HepG2 (cell line): ENCODE results near the gene ATAD3C. TPM values are rescaled to one million over a fixed set of nuclear protein-coding genes. Genes with fewer than 3 reads are reported as not detected.

ENCODE experiments used
- CTCF ChIP-seq: sonication (generic); formaldehyde crosslinking; IDR thresholded peaks from 2 replicates; pipeline ENCODE4 v1.5.0; 2020; ENCODE audit warnings: mild to moderate bottlenecking, missing genetic modification reagents, moderate library complexity
- GATA4 ChIP-seq: sonication (generic); IDR thresholded peaks from 2 replicates; pipeline ENCODE4 v1.6.1; 2016; ENCODE audit warnings: antibody characterized with exemption, low read depth, borderline replicate concordance
- GLMP ChIP-seq: sonication (generic); formaldehyde crosslinking; IDR thresholded peaks from 2 replicates; pipeline ENCODE4 v1.9.0; 2021; ENCODE audit warnings: missing genetic modification reagents, mild to moderate bottlenecking, borderline replicate concordance
- RXRB ChIP-seq: IDR thresholded peaks from 2 replicates; pipeline ENCODE4 v1.6.1; 2016; ENCODE audit warnings: borderline replicate concordance, missing genetic modification reagents, missing compliant biosample characterization
- SAP130 ChIP-seq: IDR thresholded peaks from 2 replicates; pipeline ENCODE4 v1.6.1; 2016; ENCODE audit warnings: low read depth
- SOX13 ChIP-seq, 3 experiments: fragments of 450-650 bp in 1 of 3; sonication (generic) in 1 of 3; formaldehyde crosslinking in 1 of 3; IDR thresholded peaks in 2 of 3; conservative IDR thresholded peaks in 1 of 3; 2 replicates each; pipeline versions ENCODE4 v1.5.0 to v1.6.1; 2016 to 2020; ENCODE audit warnings: antibody characterized with exemption in 1 of 3, mild to moderate bottlenecking in 1 of 3, missing compliant biosample characterization in 1 of 3, missing genetic modification reagents in 1 of 3, moderate library complexity in 1 of 3
- SUZ12 ChIP-seq: fragments of 150-350 bp; IDR thresholded peaks from 2 replicates; pipeline ENCODE4 v1.6.1; 2014; ENCODE audit warnings: low read depth, low read length
- TFAP4 ChIP-seq: sonication (generic); IDR thresholded peaks from 2 replicates; pipeline ENCODE4 v1.6.1; 2016; ENCODE audit warnings: low read depth, borderline replicate concordance
- TP53 ChIP-seq: sonication (generic); formaldehyde crosslinking; conservative IDR thresholded peaks from 2 replicates; pipeline ENCODE4 v1.4.0; 2020; ENCODE audit warnings: missing genetic modification reagents
- ZNF350 ChIP-seq: sonication (generic); formaldehyde crosslinking; IDR thresholded peaks from 2 replicates; pipeline ENCODE4 v1.4.0; 2020; ENCODE audit warnings: mild to moderate bottlenecking, low read depth, missing genetic modification reagents, borderline replicate concordance
- ZNF501 ChIP-seq: sonication (generic); formaldehyde crosslinking; IDR thresholded peaks from 2 replicates; pipeline ENCODE4 v1.5.1; 2020; ENCODE audit warnings: mild to moderate bottlenecking, moderate library complexity, missing genetic modification reagents
- ZNF572 ChIP-seq: sonication (generic); formaldehyde crosslinking; IDR thresholded peaks from 2 replicates; pipeline ENCODE4 v1.5.1; 2020; ENCODE audit warnings: mild to moderate bottlenecking, missing genetic modification reagents
- ZNF580 ChIP-seq: IDR thresholded peaks from 2 replicates; pipeline ENCODE4 v1.6.1; 2016; ENCODE audit warnings: low read depth, borderline replicate concordance
- ZNF605 ChIP-seq: sonication (generic); formaldehyde crosslinking; IDR thresholded peaks from 2 replicates; pipeline ENCODE4 v1.8.0; 2022; ENCODE audit warnings: mild to moderate bottlenecking, missing genetic modification reagents
- ZNF770 ChIP-seq: sonication (generic); formaldehyde crosslinking; IDR thresholded peaks from 2 replicates; pipeline ENCODE4 v1.5.0; 2020; ENCODE audit warnings: mild to moderate bottlenecking, missing genetic modification reagents
- ZNF83 ChIP-seq: sonication (generic); formaldehyde crosslinking; IDR thresholded peaks from 2 replicates; pipeline ENCODE4 v1.4.0; 2020; ENCODE audit warnings: missing genetic modification reagents, mild to moderate bottlenecking, borderline replicate concordance
- polyA plus RNA-seq, 8 experiments: library from polyadenylated mRNA; depleted of rRNA in 3 of 8; stranded (reverse) in 7 of 8; unstranded in 1 of 8; fragments of >200 nt; fragmentation: Illumina TruSeq in 4 of 8; extraction: Trizol in 4 of 8; gene quantifications; 2 replicates each; pipeline versions ENCODE4 v1.2.1 to v1.2.3, GENCODE V29; 2011 to 2016; ENCODE audit warnings: low read depth in 4 of 8, missing spikeins in 1 of 8, mixed read lengths in 1 of 8; ENCODE audit not compliant: insufficient read depth in 1 of 8
- total RNA-seq, 5 experiments: library from RNA; depleted of rRNA; stranded (reverse); fragments of >200 nt; fragmentation: Illumina TruSeq; extraction: Trizol; gene quantifications; 2 replicates each; pipeline ENCODE4 v1.2.3, GENCODE V29; 2016; ENCODE audit warnings: low read depth in 1 of 5
- TF ChIP-seq, protein P1 (sequence below): IDR thresholded peaks from 2 replicates; pipeline ENCODE4 v1.6.1; 2012; ENCODE audit warnings: inconsistent platforms
- TF ChIP-seq, protein P2 (sequence below): sonication (generic); formaldehyde crosslinking; conservative IDR thresholded peaks from 2 replicates; pipeline ENCODE4 v1.8.1; 2023; ENCODE audit warnings: missing genetic modification reagents
- TF ChIP-seq, protein P3 (sequence below): sonication (generic); formaldehyde crosslinking; IDR thresholded peaks from 2 replicates; pipeline ENCODE4 v1.8.0; 2022; ENCODE audit warnings: mild to moderate bottlenecking, missing genetic modification reagents; ENCODE audit not compliant: insufficient replicate concordance

Gene ATAD3C
- total and polyA plus RNA-seq, 2 of the 13 experiments (the other 11 are each of a cell fraction or from before 2014, with no cell fraction given), result 2.4 to 3.2 TPM

GRCh38 chr1:1437904-1438376 is 11.5 kb upstream of the ATAD3C start (continued):
- TF ChIP-seq ZNF501 (CRISPR knock-in tag), result 0 out of 2 replicates have a peak, but pooled peaks have one; percentile 47
- peak; percentile 84 for TF ChIP-seq CTCF (CRISPR knock-in tag)
- TF ChIP-seq, protein P1, sequence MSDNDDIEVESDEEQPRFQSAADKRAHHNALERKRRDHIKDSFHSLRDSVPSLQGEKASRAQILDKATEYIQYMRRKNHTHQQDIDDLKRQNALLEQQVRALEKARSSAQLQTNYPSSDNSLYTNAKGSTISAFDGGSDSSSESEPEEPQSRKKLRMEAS, result no peak
- TF ChIP-seq ZNF580, result no peak; the same call in 1 of the 2 replicates
- no peak for TF ChIP-seq GLMP (CRISPR knock-in tag)
- TF ChIP-seq GATA4, result peak; percentile 56; the same call in 1 of the 2 replicates
- peak; percentile 93 for TF ChIP-seq SAP130 (CRISPR knock-in tag)
- peak; percentile 72 for TF ChIP-seq ZNF350
- TF ChIP-seq, protein P2, sequence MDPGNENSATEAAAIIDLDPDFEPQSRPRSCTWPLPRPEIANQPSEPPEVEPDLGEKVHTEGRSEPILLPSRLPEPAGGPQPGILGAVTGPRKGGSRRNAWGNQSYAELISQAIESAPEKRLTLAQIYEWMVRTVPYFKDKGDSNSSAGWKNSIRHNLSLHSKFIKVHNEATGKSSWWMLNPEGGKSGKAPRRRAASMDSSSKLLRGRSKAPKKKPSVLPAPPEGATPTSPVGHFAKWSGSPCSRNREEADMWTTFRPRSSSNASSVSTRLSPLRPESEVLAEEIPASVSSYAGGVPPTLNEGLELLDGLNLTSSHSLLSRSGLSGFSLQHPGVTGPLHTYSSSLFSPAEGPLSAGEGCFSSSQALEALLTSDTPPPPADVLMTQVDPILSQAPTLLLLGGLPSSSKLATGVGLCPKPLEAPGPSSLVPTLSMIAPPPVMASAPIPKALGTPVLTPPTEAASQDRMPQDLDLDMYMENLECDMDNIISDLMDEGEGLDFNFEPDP (CRISPR knock-in tag), result no peak
- TF ChIP-seq ZNF572 (CRISPR knock-in tag), result peak; percentile 20; the same call in 1 of the 2 replicates
- no peak for TF ChIP-seq ZNF605 (CRISPR knock-in tag)
- TF ChIP-seq, protein P3, sequence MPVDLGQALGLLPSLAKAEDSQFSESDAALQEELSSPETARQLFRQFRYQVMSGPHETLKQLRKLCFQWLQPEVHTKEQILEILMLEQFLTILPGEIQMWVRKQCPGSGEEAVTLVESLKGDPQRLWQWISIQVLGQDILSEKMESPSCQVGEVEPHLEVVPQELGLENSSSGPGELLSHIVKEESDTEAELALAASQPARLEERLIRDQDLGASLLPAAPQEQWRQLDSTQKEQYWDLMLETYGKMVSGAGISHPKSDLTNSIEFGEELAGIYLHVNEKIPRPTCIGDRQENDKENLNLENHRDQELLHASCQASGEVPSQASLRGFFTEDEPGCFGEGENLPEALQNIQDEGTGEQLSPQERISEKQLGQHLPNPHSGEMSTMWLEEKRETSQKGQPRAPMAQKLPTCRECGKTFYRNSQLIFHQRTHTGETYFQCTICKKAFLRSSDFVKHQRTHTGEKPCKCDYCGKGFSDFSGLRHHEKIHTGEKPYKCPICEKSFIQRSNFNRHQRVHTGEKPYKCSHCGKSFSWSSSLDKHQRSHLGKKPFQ, result no peak
- TF ChIP-seq SOX13 (IDR thresholded peaks at IDR 0.05), result no peak
- peak in 1 of 2 experiments; percentile 52; a peak in 1 of 4 replicates for TF ChIP-seq SOX13 (CRISPR knock-in tag; conservative IDR thresholded peaks at IDR 0.05 in 1 of 2, IDR thresholded peaks at IDR 0.05 in 1 of 2)
- TF ChIP-seq TP53 (CRISPR knock-in tag), result no peak
- TF ChIP-seq RXRB (CRISPR knock-in tag), result peak; percentile 85
- peak; percentile 73; the same call in 1 of the 2 replicates for TF ChIP-seq TFAP4
- no peak for TF ChIP-seq ZNF83
- TF ChIP-seq ZNF770, result 0 out of 2 replicates have a peak, but pooled peaks have one; percentile 44
- no peak for TF ChIP-seq SUZ12
